Astrocyte (in vitro differentiated cells and primary cell): ENCODE measurements around the gene RALGAPB. TPM values are rescaled to one million over a fixed set of nuclear protein-coding genes. Genes with fewer than 3 reads are reported as not detected.

Experiments
- DNase-seq: peaks from one replicate; pipeline ENCODE4 v3.0.0-alpha.2; 2010; ENCODE audit warnings: low read depth
- FAIRE-seq: peaks from 2 replicates; lab custom pipeline; 2011; peaks lifted over from hg19 to GRCh38; lab: Jason Lieb, UNC
- H2AFZ ChIP-seq: 2 replicates; pipeline ENCODE4 v1.6.0; 2012; ENCODE audit warnings: low read depth, low read length, inconsistent platforms
- H3K27ac ChIP-seq: 2 replicates; pipeline ENCODE4 v1.5.1; 2011; ENCODE audit warnings: low read depth, low read length, inconsistent platforms
- H3K27me3 ChIP-seq: 2 replicates; pipeline ENCODE4 v1.6.0; 2011; ENCODE audit warnings: low read length, inconsistent platforms; ENCODE audit not compliant: insufficient read depth
- H3K36me3 ChIP-seq: 2 replicates; pipeline ENCODE4 v1.5.1; 2011; ENCODE audit warnings: low read length, inconsistent platforms; ENCODE audit not compliant: insufficient read depth
- H3K4me1 ChIP-seq: 2 replicates; pipeline ENCODE4 v1.5.1; 2011; ENCODE audit warnings: low read length, inconsistent platforms; ENCODE audit not compliant: insufficient read depth
- H3K4me2 ChIP-seq: 2 replicates; pipeline ENCODE4 v1.6.0; 2012; ENCODE audit warnings: low read length, inconsistent platforms
- H3K4me3 ChIP-seq: 2 replicates; pipeline ENCODE4 v1.5.1; 2011; ENCODE audit warnings: low read depth, mild to moderate bottlenecking, low read length, inconsistent platforms; ENCODE audit not compliant: insufficient read depth
- H3K79me2 ChIP-seq: 2 replicates; pipeline ENCODE4 v1.6.0; 2012; ENCODE audit warnings: mild to moderate bottlenecking, low read length, inconsistent platforms; ENCODE audit not compliant: insufficient read depth
- H3K9ac ChIP-seq: 2 replicates; pipeline ENCODE4 v1.6.0; 2012; ENCODE audit warnings: mild to moderate bottlenecking, low read length, inconsistent platforms
- H3K9me3 ChIP-seq: 2 replicates; pipeline ENCODE4 v1.5.1; 2012; ENCODE audit warnings: low read depth, mild to moderate bottlenecking, low read length, inconsistent platforms; ENCODE audit not compliant: insufficient read depth
- H4K20me1 ChIP-seq: 2 replicates; pipeline ENCODE4 v1.6.0; 2012; ENCODE audit warnings: low read length, inconsistent platforms; ENCODE audit not compliant: insufficient read depth
- H3K27ac Mint-ChIP-seq: one replicate; pipeline ENCODE4 v1.8.0; 2021; ENCODE audit warnings: mild to moderate bottlenecking, mixed read lengths; ENCODE audit not compliant: unreplicated experiment
- H3K27me3 Mint-ChIP-seq: one replicate; pipeline ENCODE4 v1.8.0; 2021; ENCODE audit warnings: low read depth, mixed read lengths; ENCODE audit not compliant: unreplicated experiment
- H3K36me3 Mint-ChIP-seq: one replicate; pipeline ENCODE4 v1.8.0; 2021; ENCODE audit warnings: low read depth, mixed read lengths; ENCODE audit not compliant: unreplicated experiment
- H3K4me1 Mint-ChIP-seq: one replicate; pipeline ENCODE4 v1.8.0; 2021; ENCODE audit warnings: low read depth, mixed read lengths; ENCODE audit not compliant: unreplicated experiment
- H3K4me3 Mint-ChIP-seq: one replicate; pipeline ENCODE4 v1.8.0; 2021; ENCODE audit warnings: mild to moderate bottlenecking, moderate library complexity, mixed read lengths; ENCODE audit not compliant: unreplicated experiment
- H3K9me3 Mint-ChIP-seq: one replicate; pipeline ENCODE4 v1.8.0; 2021; ENCODE audit warnings: mild to moderate bottlenecking, mixed read lengths; ENCODE audit not compliant: unreplicated experiment
- EZH2 ChIP-seq: IDR thresholded peaks from 2 replicates; pipeline ENCODE4 v1.6.1; 2012; ENCODE audit warnings: mild to moderate bottlenecking, low read length, inconsistent platforms; ENCODE audit not compliant: insufficient read depth
- total RNA-seq: library from RNA; stranded (reverse); gene quantifications from 2 replicates; pipeline ENCODE4 v1.2.1, GENCODE V29; 2021
- TF ChIP-seq, protein P1 (sequence below): IDR thresholded peaks from 2 replicates; pipeline ENCODE4 v1.5.1; 2011; ENCODE audit warnings: low read depth, mild to moderate bottlenecking, inconsistent platforms, low read length, moderate library complexity; ENCODE audit not compliant: insufficient read depth

RALGAPB gene
- total RNA-seq, 1 donor from 2014 or later, result 40.2 TPM

DNA sequence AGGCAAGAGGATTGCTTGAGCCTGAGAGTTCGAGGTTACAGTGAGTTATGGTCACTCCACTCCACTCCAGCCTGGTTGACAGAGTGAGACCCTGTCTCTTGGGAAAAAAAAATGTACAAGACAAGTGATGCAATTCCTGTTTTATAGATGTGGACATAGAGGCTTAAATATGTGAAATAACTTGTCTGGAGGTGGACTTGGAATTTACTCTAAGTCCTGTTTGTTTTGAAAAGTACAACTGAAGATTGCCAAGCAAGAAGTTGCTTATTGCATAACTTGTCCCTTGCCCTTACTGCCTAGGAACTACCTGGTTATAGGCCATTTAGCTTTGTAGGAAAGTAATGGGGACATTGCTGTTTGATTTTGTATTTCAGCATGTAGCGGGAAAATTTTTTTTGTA lies 82.3 kb downstream of the RALGAPB start:
- TF ChIP-seq, protein P1, sequence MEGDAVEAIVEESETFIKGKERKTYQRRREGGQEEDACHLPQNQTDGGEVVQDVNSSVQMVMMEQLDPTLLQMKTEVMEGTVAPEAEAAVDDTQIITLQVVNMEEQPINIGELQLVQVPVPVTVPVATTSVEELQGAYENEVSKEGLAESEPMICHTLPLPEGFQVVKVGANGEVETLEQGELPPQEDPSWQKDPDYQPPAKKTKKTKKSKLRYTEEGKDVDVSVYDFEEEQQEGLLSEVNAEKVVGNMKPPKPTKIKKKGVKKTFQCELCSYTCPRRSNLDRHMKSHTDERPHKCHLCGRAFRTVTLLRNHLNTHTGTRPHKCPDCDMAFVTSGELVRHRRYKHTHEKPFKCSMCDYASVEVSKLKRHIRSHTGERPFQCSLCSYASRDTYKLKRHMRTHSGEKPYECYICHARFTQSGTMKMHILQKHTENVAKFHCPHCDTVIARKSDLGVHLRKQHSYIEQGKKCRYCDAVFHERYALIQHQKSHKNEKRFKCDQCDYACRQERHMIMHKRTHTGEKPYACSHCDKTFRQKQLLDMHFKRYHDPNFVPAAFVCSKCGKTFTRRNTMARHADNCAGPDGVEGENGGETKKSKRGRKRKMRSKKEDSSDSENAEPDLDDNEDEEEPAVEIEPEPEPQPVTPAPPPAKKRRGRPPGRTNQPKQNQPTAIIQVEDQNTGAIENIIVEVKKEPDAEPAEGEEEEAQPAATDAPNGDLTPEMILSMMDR, result no peak
- no peak for TF ChIP-seq EZH2
- peaks cover 9% of the 10 kb centered on the region for H4K20me1 ChIP-seq
- H2AFZ ChIP-seq, result no peak overlapping the region
- H3K27ac ChIP-seq, result no peak overlapping the region
- H3K4me3 ChIP-seq, result no peak overlapping the region
- FAIRE-seq, result no peak
- no peaks in the 10 kb centered on the region for H3K27me3 Mint-ChIP-seq
- DNase-seq, result no peak
- no peak overlapping the region for H3K9ac ChIP-seq
- peaks cover 43% of the 10 kb centered on the region for H3K36me3 ChIP-seq
- H3K4me1 ChIP-seq, result no peaks in the 10 kb centered on the region
- no peaks in the 10 kb centered on the region for H3K79me2 ChIP-seq
- H3K4me3 Mint-ChIP-seq, result no peak overlapping the region
- no peaks in the 10 kb centered on the region for H3K4me1 Mint-ChIP-seq
- peaks cover 28% of the 10 kb centered on the region for H3K36me3 Mint-ChIP-seq
- no peaks in the 10 kb centered on the region for H3K9me3 ChIP-seq
- no peaks in the 10 kb centered on the region for H3K9me3 Mint-ChIP-seq
- no peak overlapping the region for H3K27ac Mint-ChIP-seq
- no peaks in the 10 kb centered on the region for H3K27me3 ChIP-seq
- H3K4me2 ChIP-seq, result no peak overlapping the region

DNA sequence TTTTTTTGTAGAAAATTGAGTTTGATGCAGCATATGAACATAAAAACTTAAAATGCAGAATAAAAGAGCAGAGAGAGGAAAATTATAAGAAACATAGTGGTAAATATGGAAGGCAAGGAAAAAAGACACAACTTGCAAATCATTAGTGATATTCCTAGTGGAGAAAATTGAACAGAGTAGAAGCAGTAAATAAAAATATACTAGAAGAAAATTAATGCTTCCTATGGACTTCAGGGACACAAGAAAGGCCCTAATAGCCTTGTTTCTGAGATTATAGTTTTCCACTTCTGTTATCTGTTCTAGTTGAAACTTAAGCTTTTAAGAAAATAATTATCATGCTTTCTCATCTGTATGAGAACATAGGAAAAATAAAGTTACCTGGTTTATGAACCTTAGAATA lies 82.8 kb downstream of the RALGAPB start:
- Mint-ChIP-seq H3K4me3 (no peak overlapping the region), H3K9me3 (no peaks in the 10 kb centered on the region), H3K36me3 (peaks cover 32% of the 10 kb centered on the region), H3K27me3 (no peaks in the 10 kb centered on the region), H3K4me1 (no peaks in the 10 kb centered on the region), H3K27ac (no peak overlapping the region)
- Histone ChIP-seq H3K9me3 (no peaks in the 10 kb centered on the region), H2AFZ (no peak overlapping the region), H3K9ac (no peak overlapping the region), H3K4me2 (no peak overlapping the region), H4K20me1 (peaks cover 9% of the 10 kb centered on the region), H3K4me1 (no peaks in the 10 kb centered on the region), H3K79me2 (no peaks in the 10 kb centered on the region), H3K4me3 (no peak overlapping the region), H3K27me3 (no peaks in the 10 kb centered on the region), H3K36me3 (peaks cover 47% of the 10 kb centered on the region), H3K27ac (no peak overlapping the region)
- no peak for DNase-seq
- no peak for FAIRE-seq
- TF ChIP-seq, protein P1, result no peak
- no peak for TF ChIP-seq EZH2

DNA sequence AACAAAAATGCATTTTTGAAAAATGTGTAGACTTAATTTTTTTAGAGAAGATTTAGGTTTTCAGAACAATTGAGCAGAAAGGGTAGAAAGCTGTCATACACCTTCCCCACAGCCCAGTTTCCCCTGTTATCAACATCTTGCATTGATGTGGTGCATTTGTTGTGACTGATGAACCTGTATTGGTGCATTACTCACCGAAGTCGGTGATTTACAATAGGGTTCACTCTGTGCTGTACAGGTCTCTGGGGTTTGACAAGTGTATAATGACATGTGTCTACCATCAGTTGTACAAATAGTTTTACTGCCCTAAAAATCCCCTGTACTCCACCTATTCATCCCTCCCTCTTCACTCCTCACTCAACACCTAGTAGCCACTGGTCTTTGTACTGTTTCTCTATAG lies 84.5 kb downstream of the RALGAPB start:
- H3K4me1 ChIP-seq, result no peaks in the 10 kb centered on the region
- H3K27me3 ChIP-seq, result no peaks in the 10 kb centered on the region
- DNase-seq (no peak), FAIRE-seq (no peak)
- H3K27me3 Mint-ChIP-seq, result no peaks in the 10 kb centered on the region
- H3K4me3 ChIP-seq, result no peak overlapping the region
- H3K27ac Mint-ChIP-seq, result no peak overlapping the region
- peaks cover 6% of the 10 kb centered on the region for H4K20me1 ChIP-seq
- no peak overlapping the region for H3K4me2 ChIP-seq
- H3K9me3 ChIP-seq, result no peaks in the 10 kb centered on the region
- no peak overlapping the region for H3K9ac ChIP-seq
- H3K9me3 Mint-ChIP-seq, result no peaks in the 10 kb centered on the region
- H3K79me2 ChIP-seq, result no peaks in the 10 kb centered on the region
- H3K4me1 Mint-ChIP-seq, result no peaks in the 10 kb centered on the region
- TF ChIP-seq, protein P1, result no peak
- no peak for TF ChIP-seq EZH2
- H3K27ac ChIP-seq, result no peak overlapping the region
- H3K4me3 Mint-ChIP-seq, result no peak overlapping the region
- peaks cover 47% of the 10 kb centered on the region for H3K36me3 ChIP-seq
- H3K36me3 Mint-ChIP-seq, result peaks cover 32% of the 10 kb centered on the region
- H2AFZ ChIP-seq, result no peak overlapping the region
